Cardiac muscle cell (in vitro differentiated cells and primary cell): Measurements from ENCODE around the gene LIMK2. TPM values are rescaled to one million over a fixed set of nuclear protein-coding genes. Genes with fewer than 3 reads are reported as not detected.
"Not testable (repeated sequence)": the region's sequence is repeated elsewhere in the genome, so short reads cannot be mapped to it uniquely, and the experiment has no call there.

Experiments used
- DNase-seq, 2 donors: peaks; one replicate each; pipeline versions ENCODE4 v3.0.0 to v3.0.0-alpha.2; 2010 to 2017; ENCODE audit warnings: low read depth in 1 of 2, low spot score in 1 of 2
- H3K27ac ChIP-seq: fragments of 200-600 bp; sonication (generic); 2 replicates; pipeline ENCODE4 v1.5.1; 2016
- H3K27me3 ChIP-seq: fragments of 200-600 bp; sonication (generic); 2 replicates; pipeline ENCODE4 v1.6.0; 2016; ENCODE audit warnings: control low read depth
- H3K36me3 ChIP-seq: fragments of 200-600 bp; sonication (generic); 2 replicates; pipeline ENCODE4 v1.5.1; 2016; ENCODE audit warnings: control low read depth
- H3K4me1 ChIP-seq: fragments of 200-600 bp; sonication (generic); 2 replicates; pipeline ENCODE4 v1.8.1; 2017; ENCODE audit warnings: low read depth, mild to moderate bottlenecking, mixed run types
- H3K4me3 ChIP-seq: fragments of 200-600 bp; sonication (generic); 2 replicates; pipeline ENCODE4 v1.5.1; 2016; ENCODE audit warnings: mild to moderate bottlenecking
- H3K9me3 ChIP-seq: fragments of 200-600 bp; sonication (generic); 2 replicates; pipeline ENCODE4 v1.5.1; 2017; ENCODE audit warnings: low read depth, mild to moderate bottlenecking, control low read depth
- polyA plus RNA-seq: library from polyadenylated mRNA; unstranded; fragments of >200 nt; fragmentation: Nextera tagmentation; extraction: Ambion mirVana; gene quantifications from 2 replicates; pipeline ENCODE4 v1.2.1, GENCODE V29; 2016
- total RNA-seq: library from RNA; depleted of rRNA; stranded (reverse); fragments of >200 nt; gene quantifications from 2 replicates; pipeline ENCODE4 v1.2.3, GENCODE V29; 2016
- TF ChIP-seq, protein P1 (sequence below): IDR thresholded peaks from 2 replicates; pipeline ENCODE4 v1.5.1; 2012; ENCODE audit warnings: low read depth, mild to moderate bottlenecking, low read length

Gene LIMK2
- total and polyA plus RNA-seq, 2 experiments from 2014 or later = 31.4 to 32.8 TPM

DNA sequence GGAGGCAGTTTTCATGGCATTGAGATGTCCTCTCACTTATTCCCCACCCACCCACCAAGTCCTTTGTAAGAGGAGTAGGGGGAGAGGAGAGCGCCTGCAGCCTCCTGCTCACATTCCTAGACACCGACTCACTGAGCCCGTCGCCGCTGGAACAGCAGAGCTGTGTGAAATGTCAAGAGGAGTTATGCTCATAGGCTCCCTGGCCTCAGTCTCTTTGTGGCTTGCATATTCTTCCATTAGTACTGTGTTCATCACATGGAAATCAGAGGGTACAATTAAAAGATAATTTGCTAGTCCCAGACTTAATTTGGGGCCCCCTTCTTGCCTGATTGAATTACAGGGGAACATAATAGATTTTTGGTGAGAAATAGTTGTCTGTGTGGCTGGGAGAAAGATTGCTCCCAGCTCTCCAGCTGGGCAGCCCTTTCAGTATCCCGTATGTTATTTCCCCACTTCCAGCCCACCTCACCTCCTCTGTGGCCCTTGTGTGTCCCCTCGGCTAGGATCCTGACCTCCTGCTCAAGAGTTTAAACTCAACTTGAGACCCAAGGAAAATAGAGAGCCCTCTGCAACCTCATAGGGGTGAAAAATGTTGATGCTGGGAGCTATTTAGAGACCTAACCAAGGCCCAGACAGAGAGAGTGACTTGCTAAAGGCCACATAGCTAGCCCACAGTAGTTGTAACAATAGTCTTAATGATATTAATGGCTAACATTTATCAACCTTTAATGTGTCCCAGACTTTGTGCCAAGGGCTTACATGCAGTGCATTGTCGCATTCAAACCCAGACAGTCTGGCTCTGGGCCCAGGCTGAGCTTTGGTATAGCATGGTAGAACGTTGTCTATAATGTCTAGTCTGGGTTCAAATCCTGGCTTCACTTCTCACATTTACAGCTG, 32.2 kb downstream of the LIMK2 start:
- peak; percentile 69 to 80 for DNase-seq
- Histone ChIP-seq H3K9me3 (no peaks in the 10 kb centered on the region), H3K27me3 (no peaks in the 10 kb centered on the region), H3K4me1 (peaks cover 22% of the 10 kb centered on the region), H3K27ac (peak overlapping the region; percentile 80), H3K4me3 (no peak overlapping the region), H3K36me3 (no peaks in the 10 kb centered on the region)
- TF ChIP-seq, protein P1, sequence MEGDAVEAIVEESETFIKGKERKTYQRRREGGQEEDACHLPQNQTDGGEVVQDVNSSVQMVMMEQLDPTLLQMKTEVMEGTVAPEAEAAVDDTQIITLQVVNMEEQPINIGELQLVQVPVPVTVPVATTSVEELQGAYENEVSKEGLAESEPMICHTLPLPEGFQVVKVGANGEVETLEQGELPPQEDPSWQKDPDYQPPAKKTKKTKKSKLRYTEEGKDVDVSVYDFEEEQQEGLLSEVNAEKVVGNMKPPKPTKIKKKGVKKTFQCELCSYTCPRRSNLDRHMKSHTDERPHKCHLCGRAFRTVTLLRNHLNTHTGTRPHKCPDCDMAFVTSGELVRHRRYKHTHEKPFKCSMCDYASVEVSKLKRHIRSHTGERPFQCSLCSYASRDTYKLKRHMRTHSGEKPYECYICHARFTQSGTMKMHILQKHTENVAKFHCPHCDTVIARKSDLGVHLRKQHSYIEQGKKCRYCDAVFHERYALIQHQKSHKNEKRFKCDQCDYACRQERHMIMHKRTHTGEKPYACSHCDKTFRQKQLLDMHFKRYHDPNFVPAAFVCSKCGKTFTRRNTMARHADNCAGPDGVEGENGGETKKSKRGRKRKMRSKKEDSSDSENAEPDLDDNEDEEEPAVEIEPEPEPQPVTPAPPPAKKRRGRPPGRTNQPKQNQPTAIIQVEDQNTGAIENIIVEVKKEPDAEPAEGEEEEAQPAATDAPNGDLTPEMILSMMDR = no peak

DNA sequence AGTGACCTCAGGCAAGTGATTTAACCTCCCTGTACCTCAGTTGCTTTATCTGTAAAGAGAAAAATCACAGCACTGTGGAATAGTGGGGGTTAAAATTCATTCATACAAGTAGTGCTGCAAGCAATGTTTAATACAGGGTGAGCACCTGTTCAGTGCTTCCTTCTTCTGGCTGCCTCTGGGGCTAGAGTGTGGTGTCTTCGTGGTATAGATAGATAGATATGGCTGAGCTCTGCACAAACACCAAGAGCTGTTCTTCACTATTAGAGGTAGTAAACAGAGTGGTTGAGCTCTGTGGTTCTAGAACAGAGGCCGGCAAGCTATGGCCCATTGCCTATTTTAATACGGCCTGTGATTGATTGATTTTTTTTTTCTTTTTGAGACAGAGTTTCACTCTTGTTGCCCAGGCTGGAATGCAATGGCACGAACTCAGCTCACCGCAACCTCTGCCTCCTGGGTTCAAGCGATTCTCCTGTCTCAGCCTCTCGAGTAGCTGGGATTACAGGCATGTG, 32.9 kb downstream of the LIMK2 start:
- no peak for DNase-seq
- Histone ChIP-seq H3K27ac (peak overlapping the region; percentile 80), H3K4me1 (peaks cover 17% of the 10 kb centered on the region), H3K4me3 (no peak overlapping the region), H3K36me3 (no peaks in the 10 kb centered on the region), H3K27me3 (no peaks in the 10 kb centered on the region), H3K9me3 (no peaks in the 10 kb centered on the region)
- TF ChIP-seq, protein P1 = no peak

DNA sequence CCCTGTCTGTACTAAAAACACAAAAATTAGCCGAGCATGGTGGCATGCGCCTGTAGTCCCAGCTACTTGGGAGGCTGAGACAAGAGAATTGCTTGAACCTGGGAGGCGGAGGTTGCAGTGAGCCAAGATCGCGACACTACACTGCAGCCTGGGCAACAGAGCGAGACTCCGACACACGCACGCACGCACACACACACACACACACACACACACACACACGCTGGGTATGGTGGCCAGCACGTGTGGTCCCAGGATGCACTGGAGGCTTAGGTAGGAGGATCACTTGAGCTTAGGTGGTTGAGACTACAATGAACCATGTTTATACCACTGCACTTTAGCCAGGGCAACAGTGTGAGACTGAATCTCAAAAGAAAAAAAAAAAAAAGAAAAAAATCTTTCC, 33.9 kb downstream of the LIMK2 start:
- not testable (repeated sequence) for H3K36me3 ChIP-seq, H3K4me3 ChIP-seq, H3K27me3 ChIP-seq, DNase-seq, H3K9me3 ChIP-seq, H3K27ac ChIP-seq
- peaks cover 20% of the 10 kb centered on the region for H3K4me1 ChIP-seq

DNA sequence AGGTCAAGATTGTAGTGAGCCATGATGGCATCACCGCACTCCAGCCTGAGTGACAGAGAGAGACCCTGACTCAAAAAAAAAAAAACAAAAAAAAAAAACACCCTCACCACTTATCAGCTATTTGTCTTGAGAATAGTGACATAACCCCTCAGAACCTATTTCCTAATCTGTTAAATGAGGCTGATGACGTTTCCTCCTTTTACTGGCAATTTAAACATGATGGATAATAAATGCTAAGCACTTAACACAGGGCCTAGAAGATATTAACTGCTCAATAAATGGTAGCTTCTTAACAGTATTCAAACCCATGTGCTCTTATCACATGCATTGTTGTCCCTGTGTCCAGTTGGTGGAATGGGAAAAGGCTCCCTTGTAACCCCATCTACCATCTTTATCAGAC, 34.6 kb downstream of the LIMK2 start:
- Histone ChIP-seq H3K27me3 (no peaks in the 10 kb centered on the region), H3K36me3 (no peaks in the 10 kb centered on the region), H3K9me3 (no peaks in the 10 kb centered on the region), H3K4me1 (peaks cover 24% of the 10 kb centered on the region), H3K4me3 (no peak overlapping the region), H3K27ac (peak overlapping the region; percentile 63)
- TF ChIP-seq, protein P1 = no peak
- no peak for DNase-seq

DNA sequence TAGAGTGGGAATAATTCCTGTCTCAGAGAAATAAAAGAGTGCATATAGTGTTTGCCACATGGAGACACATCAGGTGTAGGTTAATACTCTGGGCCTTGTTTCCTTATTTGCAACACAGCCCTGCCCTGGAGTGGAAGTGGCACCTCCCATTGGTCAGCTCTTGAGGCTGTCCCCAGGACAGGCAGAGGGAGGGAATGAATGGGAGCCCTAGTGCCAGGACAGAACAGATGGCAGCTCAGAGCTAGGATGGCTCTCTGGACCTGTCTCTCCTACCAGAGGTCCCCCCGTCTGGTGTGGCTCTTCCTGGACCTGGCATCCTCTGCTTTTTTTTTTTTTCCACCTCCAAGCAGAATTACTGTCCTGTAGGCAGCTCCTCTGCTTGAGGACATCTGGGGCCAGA, 35.6 kb downstream of the LIMK2 start:
- no peak for DNase-seq
- H3K4me3 ChIP-seq = peak overlapping the region; percentile 21
- no peaks in the 10 kb centered on the region for H3K9me3 ChIP-seq
- TF ChIP-seq, protein P1 = no peak
- H3K36me3 ChIP-seq = no peaks in the 10 kb centered on the region
- H3K27ac ChIP-seq = peak overlapping the region; percentile 63
- no peaks in the 10 kb centered on the region for H3K27me3 ChIP-seq
- peaks cover 28% of the 10 kb centered on the region for H3K4me1 ChIP-seq

DNA sequence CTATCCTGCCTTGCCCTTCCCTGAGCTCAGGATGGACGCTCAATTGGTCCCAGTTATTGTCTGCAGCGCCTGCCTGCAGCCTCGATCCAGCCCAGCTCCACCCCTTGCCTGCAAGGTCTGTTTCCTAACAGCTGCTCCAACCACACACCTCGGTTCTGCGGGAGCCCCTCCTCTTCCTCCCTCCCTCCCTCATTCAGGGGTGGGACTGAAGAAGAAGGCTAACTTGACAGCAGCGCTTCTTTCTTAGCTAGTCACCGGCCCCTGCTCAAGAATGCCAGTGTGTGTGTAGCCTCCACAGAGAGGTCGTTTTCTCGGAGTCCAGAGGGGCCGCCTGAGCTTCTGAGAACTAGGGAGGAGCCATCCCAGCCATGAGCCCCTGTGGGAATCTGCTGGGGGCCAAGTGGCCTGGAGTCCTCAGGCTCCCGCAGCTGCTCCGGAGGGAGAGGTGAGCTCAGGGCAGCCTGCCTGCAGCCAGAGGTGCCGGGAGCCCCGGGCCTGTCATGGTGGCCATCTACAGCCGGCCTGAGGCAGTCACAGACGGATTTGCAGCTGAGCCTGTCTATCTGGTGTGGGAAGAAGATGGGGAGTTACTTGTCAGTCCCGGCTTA, 36.1 kb downstream of the LIMK2 start:
- H3K27ac ChIP-seq = peak overlapping the region; percentile 63
- H3K36me3 ChIP-seq = no peaks in the 10 kb centered on the region
- TF ChIP-seq, protein P1 = no peak
- H3K4me3 ChIP-seq = peak overlapping the region; percentile 21
- peaks cover 28% of the 10 kb centered on the region for H3K4me1 ChIP-seq
- no peaks in the 10 kb centered on the region for H3K27me3 ChIP-seq
- peak; percentile 90 to 94 for DNase-seq
- no peaks in the 10 kb centered on the region for H3K9me3 ChIP-seq
